IPS-15b (cell line): Measurements from ENCODE around the gene ATL3.

Source experiments
- H3K27me3 ChIP-seq: one replicate; pipeline ENCODE4 v1.6.1; 2013; ENCODE audit warnings: low read length; ENCODE audit not compliant: control insufficient read depth, insufficient read depth
- H3K36me3 ChIP-seq: one replicate; pipeline ENCODE4 v1.6.1; 2013; ENCODE audit warnings: low read length; ENCODE audit not compliant: control insufficient read depth, insufficient read depth
- H3K4me1 ChIP-seq: one replicate; pipeline ENCODE4 v1.6.1; 2013; ENCODE audit warnings: mild to moderate bottlenecking, low read length; ENCODE audit not compliant: control insufficient read depth, insufficient read depth
- H3K4me3 ChIP-seq: one replicate; pipeline ENCODE4 v1.5.1; 2013; ENCODE audit warnings: low read depth, low read length
- H3K9ac ChIP-seq: one replicate; pipeline ENCODE4 v1.6.1; 2013; ENCODE audit warnings: low read depth, mild to moderate bottlenecking, low read length
- H3K9me3 ChIP-seq: one replicate; pipeline ENCODE4 v1.6.1; 2013; ENCODE audit warnings: mild to moderate bottlenecking, low read length; ENCODE audit not compliant: control insufficient read depth, insufficient read depth

Gene ATL3

GRCh38 chr11:63671322-63672155, at the start of gene ATL3:
Gene ATL3, minus strand, starts transcription at chr11:63671376. Its CDS starts 41 bp downstream, at chr11:63671335.
- Histone ChIP-seq H3K4me1 (peaks cover 4% of the 10 kb centered on the region), H3K27me3 (no peaks in the 10 kb centered on the region), H3K36me3 (no peaks in the 10 kb centered on the region), H3K9ac (peak within 1 kb of the TSS; percentile 63), H3K9me3 (no peaks in the 10 kb centered on the region), H3K4me3 (peak within 1 kb of the TSS; percentile 43)

- no peak overlapping the region for H3K4me3 ChIP-seq
- H3K9me3 ChIP-seq: no peaks in the 10 kb centered on the region
- no peaks in the 10 kb centered on the region for H3K36me3 ChIP-seq
- H3K27me3 ChIP-seq: no peaks in the 10 kb centered on the region
- peaks cover 3% of the 10 kb centered on the region for H3K4me1 ChIP-seq
- H3K9ac ChIP-seq: no peak overlapping the region
Measured at GRCh38 chr11:63720611-63721010, 49.4 kb upstream of the ATL3 start.

GRCh38 chr11:63719987-63720386, 48.8 kb upstream of the ATL3 start:
- H3K4me1 ChIP-seq: peaks cover 3% of the 10 kb centered on the region
- no peaks in the 10 kb centered on the region for H3K9me3 ChIP-seq
- no peaks in the 10 kb centered on the region for H3K27me3 ChIP-seq
- no peak overlapping the region for H3K9ac ChIP-seq
- no peaks in the 10 kb centered on the region for H3K36me3 ChIP-seq
- H3K4me3 ChIP-seq: no peak overlapping the region

- no peaks in the 10 kb centered on the region for H3K27me3 ChIP-seq
- no peak overlapping the region for H3K4me3 ChIP-seq
- no peak overlapping the region for H3K9ac ChIP-seq
- no peaks in the 10 kb centered on the region for H3K4me1 ChIP-seq
- H3K9me3 ChIP-seq: no peaks in the 10 kb centered on the region
- H3K36me3 ChIP-seq: no peaks in the 10 kb centered on the region
Measured at GRCh38 chr11:63719001-63719400, 47.8 kb upstream of the ATL3 start.

GRCh38 chr11:63716046-63716445, 44.9 kb upstream of the ATL3 start:
- no peak overlapping the region for H3K4me3 ChIP-seq
- no peaks in the 10 kb centered on the region for H3K27me3 ChIP-seq
- no peaks in the 10 kb centered on the region for H3K4me1 ChIP-seq
- H3K9ac ChIP-seq: no peak overlapping the region
- H3K9me3 ChIP-seq: no peaks in the 10 kb centered on the region
- H3K36me3 ChIP-seq: no peaks in the 10 kb centered on the region

GRCh38 chr11:63713766-63714165, 42.6 kb upstream of the ATL3 start:
- Histone ChIP-seq H3K4me1 (no peaks in the 10 kb centered on the region), H3K27me3 (no peaks in the 10 kb centered on the region), H3K9ac (no peak overlapping the region), H3K4me3 (no peak overlapping the region), H3K36me3 (no peaks in the 10 kb centered on the region), H3K9me3 (no peaks in the 10 kb centered on the region)

GRCh38 chr11:63711838-63712237, 40.7 kb upstream of the ATL3 start:
- Histone ChIP-seq H3K9ac (no peak overlapping the region), H3K9me3 (no peaks in the 10 kb centered on the region), H3K27me3 (no peaks in the 10 kb centered on the region), H3K36me3 (no peaks in the 10 kb centered on the region), H3K4me1 (no peaks in the 10 kb centered on the region), H3K4me3 (no peak overlapping the region)

- no peak overlapping the region for H3K4me3 ChIP-seq
- no peak overlapping the region for H3K9ac ChIP-seq
- H3K27me3 ChIP-seq: no peaks in the 10 kb centered on the region
- no peaks in the 10 kb centered on the region for H3K4me1 ChIP-seq
- H3K9me3 ChIP-seq: no peaks in the 10 kb centered on the region
- no peaks in the 10 kb centered on the region for H3K36me3 ChIP-seq
Measured at GRCh38 chr11:63710476-63711217, 39.5 kb upstream of the ATL3 start.

GRCh38 chr11:63709336-63709884, 38.2 kb upstream of the ATL3 start:
- no peak overlapping the region for H3K4me3 ChIP-seq
- H3K9ac ChIP-seq: no peak overlapping the region
- H3K4me1 ChIP-seq: no peaks in the 10 kb centered on the region
- H3K9me3 ChIP-seq: no peaks in the 10 kb centered on the region
- no peaks in the 10 kb centered on the region for H3K27me3 ChIP-seq
- no peaks in the 10 kb centered on the region for H3K36me3 ChIP-seq

GRCh38 chr11:63708764-63709163, 37.6 kb upstream of the ATL3 start:
- Histone ChIP-seq H3K4me1 (no peaks in the 10 kb centered on the region), H3K9me3 (no peaks in the 10 kb centered on the region), H3K4me3 (no peak overlapping the region), H3K36me3 (no peaks in the 10 kb centered on the region), H3K9ac (no peak overlapping the region), H3K27me3 (no peaks in the 10 kb centered on the region)

GRCh38 chr11:63705526-63705925, 34.4 kb upstream of the ATL3 start:
- Histone ChIP-seq H3K9me3 (no peaks in the 10 kb centered on the region), H3K27me3 (no peaks in the 10 kb centered on the region), H3K36me3 (no peaks in the 10 kb centered on the region), H3K4me1 (no peaks in the 10 kb centered on the region), H3K9ac (no peak overlapping the region), H3K4me3 (no peak overlapping the region)

- no peak overlapping the region for H3K9ac ChIP-seq
- H3K36me3 ChIP-seq: no peaks in the 10 kb centered on the region
- no peaks in the 10 kb centered on the region for H3K9me3 ChIP-seq
- peaks cover 4% of the 10 kb centered on the region for H3K4me1 ChIP-seq
- H3K4me3 ChIP-seq: no peak overlapping the region
- H3K27me3 ChIP-seq: no peaks in the 10 kb centered on the region
Measured at GRCh38 chr11:63699896-63700295, 28.7 kb upstream of the ATL3 start.
